BE2C (cell line): ENCODE data around the gene TSC22D2.

Experiments
- DNase-seq: peaks from one replicate; pipeline ENCODE4 v3.0.0-alpha.2; 2020
- H3K27me3 ChIP-seq: fragments of 250-450 bp; sonication (Bioruptor Pico); 2 replicates; pipeline ENCODE4 v1.5.1; 2020; ENCODE audit warnings: mild to moderate bottlenecking
- H3K36me3 ChIP-seq: fragments of 250-450 bp; sonication (Bioruptor Pico); 2 replicates; pipeline ENCODE4 v1.5.1; 2020; ENCODE audit warnings: mild to moderate bottlenecking
- H3K4me1 ChIP-seq: fragments of 250-450 bp; sonication (Bioruptor Pico); 2 replicates; pipeline ENCODE4 v1.5.1; 2020
- H3K4me3 ChIP-seq: 2 replicates; pipeline ENCODE4 v1.5.1; 2011; ENCODE audit warnings: low read depth, low read length
- H3K9me3 ChIP-seq: fragments of 250-450 bp; sonication (Bioruptor Pico); 2 replicates; pipeline ENCODE4 v1.5.1; 2020
- TF ChIP-seq, protein P1 (sequence below): IDR thresholded peaks from 2 replicates; pipeline ENCODE4 v1.5.1; 2012; ENCODE audit warnings: mild to moderate bottlenecking, low read depth, low read length

The TSC22D2 gene

DNA sequence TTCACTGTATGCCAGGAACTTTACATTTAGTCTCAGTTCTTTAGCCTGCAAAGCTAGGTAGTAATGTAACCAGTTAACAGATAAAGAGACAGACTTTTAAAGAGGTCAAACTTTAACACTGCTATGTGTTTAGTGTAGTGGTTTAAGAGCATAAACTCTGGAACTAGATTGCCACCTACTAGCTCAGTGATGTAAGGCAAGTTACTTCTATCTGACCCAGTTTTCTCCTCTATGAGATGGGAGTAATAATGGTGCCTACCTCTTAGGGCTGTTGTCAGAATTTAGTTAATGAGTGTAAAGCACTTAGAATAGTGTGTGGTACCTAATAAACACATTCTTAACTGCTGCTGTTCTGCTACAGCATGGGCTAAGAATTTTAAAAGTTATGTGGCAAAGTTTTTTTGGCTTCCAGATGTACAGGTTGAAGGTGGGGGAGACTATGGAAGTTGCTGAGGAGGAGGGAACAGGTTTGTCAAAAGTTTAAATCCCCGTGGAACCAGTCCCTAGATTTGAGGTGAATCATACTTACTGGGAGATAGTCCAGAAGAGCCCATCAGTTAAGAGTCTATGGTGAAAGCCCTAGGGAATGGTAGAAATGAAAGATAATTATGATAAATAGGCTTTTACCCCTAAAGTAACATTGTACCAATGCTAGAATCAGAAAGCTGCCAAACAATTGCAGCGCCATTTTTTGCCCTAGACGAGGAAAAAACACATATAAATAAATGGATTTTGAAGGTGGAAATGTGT is 13.9 kb downstream of the TSC22D2 start:
- no peak for DNase-seq
- no peaks in the 10 kb centered on the region for H3K27me3 ChIP-seq
- H3K9me3 ChIP-seq = no peaks in the 10 kb centered on the region
- no peak overlapping the region for H3K4me3 ChIP-seq
- TF ChIP-seq, protein P1, sequence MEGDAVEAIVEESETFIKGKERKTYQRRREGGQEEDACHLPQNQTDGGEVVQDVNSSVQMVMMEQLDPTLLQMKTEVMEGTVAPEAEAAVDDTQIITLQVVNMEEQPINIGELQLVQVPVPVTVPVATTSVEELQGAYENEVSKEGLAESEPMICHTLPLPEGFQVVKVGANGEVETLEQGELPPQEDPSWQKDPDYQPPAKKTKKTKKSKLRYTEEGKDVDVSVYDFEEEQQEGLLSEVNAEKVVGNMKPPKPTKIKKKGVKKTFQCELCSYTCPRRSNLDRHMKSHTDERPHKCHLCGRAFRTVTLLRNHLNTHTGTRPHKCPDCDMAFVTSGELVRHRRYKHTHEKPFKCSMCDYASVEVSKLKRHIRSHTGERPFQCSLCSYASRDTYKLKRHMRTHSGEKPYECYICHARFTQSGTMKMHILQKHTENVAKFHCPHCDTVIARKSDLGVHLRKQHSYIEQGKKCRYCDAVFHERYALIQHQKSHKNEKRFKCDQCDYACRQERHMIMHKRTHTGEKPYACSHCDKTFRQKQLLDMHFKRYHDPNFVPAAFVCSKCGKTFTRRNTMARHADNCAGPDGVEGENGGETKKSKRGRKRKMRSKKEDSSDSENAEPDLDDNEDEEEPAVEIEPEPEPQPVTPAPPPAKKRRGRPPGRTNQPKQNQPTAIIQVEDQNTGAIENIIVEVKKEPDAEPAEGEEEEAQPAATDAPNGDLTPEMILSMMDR = no peak
- H3K4me1 ChIP-seq = peaks cover 6% of the 10 kb centered on the region
- no peaks in the 10 kb centered on the region; the same call in 1 of the 2 replicates for H3K36me3 ChIP-seq

DNA sequence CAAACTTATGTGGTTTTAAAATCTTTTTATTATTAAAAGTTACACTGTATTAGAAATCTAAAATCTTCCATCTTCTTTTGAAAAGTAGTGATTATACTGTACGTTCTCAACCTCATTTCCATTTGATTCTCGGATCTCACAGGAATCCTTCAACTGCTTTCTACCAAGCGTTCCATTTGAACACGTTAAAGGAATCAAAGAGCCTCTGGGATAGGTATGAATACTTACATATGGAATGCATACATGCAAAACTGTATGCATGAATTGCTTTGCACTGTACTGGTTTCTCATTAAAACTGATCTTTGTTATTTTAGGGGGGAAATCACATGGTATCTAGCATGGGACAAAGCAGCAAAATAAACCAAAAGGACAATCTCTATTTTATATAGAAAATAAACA is 14.8 kb downstream of the TSC22D2 start:
- no peak for DNase-seq
- H3K36me3 ChIP-seq = no peaks in the 10 kb centered on the region
- H3K4me1 ChIP-seq = peaks cover 6% of the 10 kb centered on the region
- no peaks in the 10 kb centered on the region for H3K27me3 ChIP-seq
- no peaks in the 10 kb centered on the region for H3K9me3 ChIP-seq
- TF ChIP-seq, protein P1 = no peak
- H3K4me3 ChIP-seq = no peak overlapping the region

DNA sequence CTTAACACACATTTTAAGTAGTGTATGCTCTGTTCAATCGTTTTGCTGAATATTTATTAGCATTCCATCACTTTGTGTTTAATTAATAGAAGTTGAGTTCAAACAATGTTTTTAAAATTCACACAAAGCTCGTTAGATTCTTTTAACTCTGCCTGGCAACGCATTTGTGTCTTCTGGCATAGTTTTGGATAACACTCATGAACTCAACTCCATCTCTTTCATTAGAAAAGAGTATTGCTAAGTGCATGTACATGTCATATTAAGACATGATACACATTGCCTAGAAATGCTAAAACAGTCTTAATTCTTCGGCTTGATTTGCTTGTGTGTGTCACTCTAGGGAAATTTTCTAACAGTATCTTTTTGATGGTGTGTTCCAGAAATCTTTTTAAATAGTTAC is 15.7 kb downstream of the TSC22D2 start:
- Histone ChIP-seq H3K9me3 (no peaks in the 10 kb centered on the region), H3K27me3 (no peaks in the 10 kb centered on the region), H3K4me3 (no peak overlapping the region), H3K36me3 (no peaks in the 10 kb centered on the region), H3K4me1 (peaks cover 6% of the 10 kb centered on the region)
- TF ChIP-seq, protein P1 = no peak
- no peak for DNase-seq

DNA sequence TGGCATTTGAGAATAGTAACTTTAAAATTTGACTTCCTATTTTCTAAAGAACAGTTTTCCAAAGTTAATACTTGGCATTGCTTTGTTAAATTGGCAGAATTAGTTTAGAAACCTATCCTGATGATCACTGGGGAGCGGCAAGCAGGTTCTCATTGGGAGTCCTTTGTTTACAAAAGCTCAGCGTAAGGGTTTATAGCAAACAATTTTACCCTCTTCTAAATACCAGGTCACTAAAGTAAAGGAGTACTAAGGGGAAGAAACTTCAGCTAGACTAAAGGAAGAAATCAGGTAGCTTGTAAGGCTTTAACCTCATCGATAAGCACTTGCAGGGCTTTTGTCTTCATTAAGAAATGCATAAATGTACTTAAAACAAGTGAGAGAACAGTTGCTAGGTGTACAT is 18.2 kb downstream of the TSC22D2 start:
- H3K4me1 ChIP-seq = peaks cover 6% of the 10 kb centered on the region
- H3K27me3 ChIP-seq = no peaks in the 10 kb centered on the region
- H3K9me3 ChIP-seq = no peaks in the 10 kb centered on the region
- no peaks in the 10 kb centered on the region; the same call in 1 of the 2 replicates for H3K36me3 ChIP-seq
- no peak overlapping the region for H3K4me3 ChIP-seq
- DNase-seq = no peak
- TF ChIP-seq, protein P1 = no peak

DNA sequence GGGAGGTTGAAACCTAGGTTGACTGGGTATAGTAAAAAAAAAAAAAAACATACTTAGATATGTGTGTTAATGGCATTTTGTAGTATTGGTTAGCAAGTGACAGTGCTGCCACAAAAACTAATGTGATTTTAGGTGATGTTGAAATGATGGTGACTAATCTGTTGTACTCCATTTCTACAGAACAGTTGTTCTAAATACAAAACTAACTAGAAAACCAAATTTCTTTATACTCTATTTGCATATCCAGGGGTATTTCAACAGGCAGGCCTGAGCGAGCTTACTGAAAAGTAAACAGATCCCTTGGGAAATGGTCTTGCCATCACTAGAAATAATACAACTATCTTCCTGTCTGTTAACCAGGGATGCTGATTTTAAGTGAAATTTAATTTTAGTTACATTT is 20.5 kb downstream of the TSC22D2 start:
- H3K27me3 ChIP-seq = no peaks in the 10 kb centered on the region
- no peak overlapping the region for H3K4me3 ChIP-seq
- no peak for DNase-seq
- no peaks in the 10 kb centered on the region; the same call in 1 of the 2 replicates for H3K4me1 ChIP-seq
- TF ChIP-seq, protein P1 = no peak
- no peaks in the 10 kb centered on the region; the same call in 1 of the 2 replicates for H3K36me3 ChIP-seq
- H3K9me3 ChIP-seq = no peaks in the 10 kb centered on the region
